K562 (cell line): ENCODE measurements around the gene ZNF154. TPM values are rescaled to one million over a fixed set of nuclear protein-coding genes. Genes with fewer than 3 reads are reported as not detected.

Experiments used
- ATAC-seq: fragments of 200-7000 bp; cut with Tn5 transposase; 3 replicates; pipeline ENCODE4 v1.9.1; 2020; ENCODE audit warnings: moderate library complexity
- BruUV-seq: library from RNA; stranded (reverse); fragments of 400-500 nt; replicated peaks from 2 replicates; lab custom pipeline; 2021; lab: Mats Ljungman, UMichigan
- CTCF ChIA-PET: fragments of 300-600 bp; formaldehyde crosslinking; extraction: SDS; loops from one replicate; lab custom pipeline; 2021; ENCODE audit warnings: low intra/inter-chr PET ratio; lab: Yijun Ruan, JAX
- POLR2A ChIA-PET: fragments of 300-600, 350-650 bp; sonication (Branson Sonifier 250); formaldehyde crosslinking; extraction: SDS; loops from one replicate; lab custom pipeline; 2021; ENCODE audit warnings: antibody characterized with exemption, inconsistent platforms; lab: Yijun Ruan, JAX
- DNase-seq, 4 experiments: peaks; one replicate each; pipeline versions ENCODE4 v3.0.0 to v3.0.0-alpha.2; 2011 to 2018; ENCODE audit warnings: low spot score in 3 of 4, mixed read lengths in 3 of 4; ENCODE audit errors: extremely low read depth in 1 of 4
- FAIRE-seq: peaks from 2 replicates; lab custom pipeline; 2011; peaks lifted over from hg19 to GRCh38; lab: Jason Lieb, UNC
- H2AFZ ChIP-seq: 2 replicates; pipeline ENCODE4 v1.6.0; 2011; ENCODE audit warnings: low read depth, low read length, control low read depth, inconsistent platforms
- H3K27ac ChIP-seq: fragments of 200-600 bp; 3 replicates; pipeline ENCODE4 v1.8.0; 2011; ENCODE audit warnings: low read depth, mild to moderate bottlenecking, control low read depth, inconsistent platforms, low read length, moderate library complexity, mixed read lengths; ENCODE audit errors: extremely low read depth
- H3K27me3 ChIP-seq, 2 experiments: fragments of 300-600 bp in 1 of 2; 2 replicates in 1 of 2; 3 replicates in 1 of 2; pipeline versions ENCODE4 v1.6.0 to v1.8.0; 2011; ENCODE audit warnings: inconsistent platforms in 2 of 2, low read length in 2 of 2, mild to moderate bottlenecking in 1 of 2, mixed read lengths in 1 of 2, moderate library complexity in 1 of 2; ENCODE audit not compliant: control insufficient read depth in 2 of 2, insufficient read depth in 2 of 2
- H3K36me3 ChIP-seq: fragments of 300-600 bp; 3 replicates; pipeline ENCODE4 v1.8.0; 2011; ENCODE audit warnings: mild to moderate bottlenecking, low read length, inconsistent platforms; ENCODE audit not compliant: control insufficient read depth, insufficient read depth
- H3K4me1 ChIP-seq, 2 experiments: fragments of 200-600 bp in 1 of 2; replicated peaks in 1 of 2; 2 replicates in 1 of 2; 3 replicates in 1 of 2; pipeline versions ENCODE4 v1.5.1 to v1.8.0; 2011; ENCODE audit warnings: inconsistent platforms in 2 of 2, low read length in 2 of 2, mild to moderate bottlenecking in 1 of 2, mixed read lengths in 1 of 2, moderate library complexity in 1 of 2; ENCODE audit not compliant: control insufficient read depth in 2 of 2, insufficient read depth in 2 of 2
- H3K4me2 ChIP-seq: 2 replicates; pipeline ENCODE4 v1.6.1; 2011; ENCODE audit warnings: low read length, control low read depth, inconsistent platforms, mixed read lengths; ENCODE audit not compliant: insufficient read depth
- H3K4me3 ChIP-seq: fragments of 200-600 bp; sonication (generic), shearing (Covaris generic); 2 replicates; pipeline ENCODE4 v1.5.1; 2016; ENCODE audit warnings: control low read depth, inconsistent platforms
- H3K79me2 ChIP-seq: fragments of 200-600 bp; 3 replicates; pipeline ENCODE4 v1.8.0; 2011; ENCODE audit warnings: low read length, inconsistent platforms; ENCODE audit not compliant: control insufficient read depth, insufficient read depth
- H3K9ac ChIP-seq, 2 experiments: 2 replicates each; pipeline versions ENCODE4 v1.6.0 to v1.6.1; 2011; ENCODE audit warnings: low read depth in 2 of 2, low read length in 2 of 2, control low read depth in 1 of 2, inconsistent platforms in 1 of 2, mild to moderate bottlenecking in 1 of 2, mixed read lengths in 1 of 2; ENCODE audit not compliant: insufficient read depth in 1 of 2
- H3K9me1 ChIP-seq: one replicate; pipeline ENCODE4 v1.6.0; 2011; ENCODE audit warnings: inconsistent platforms, mild to moderate bottlenecking, low read length, moderate library complexity; ENCODE audit not compliant: control insufficient read depth, insufficient read depth
- H3K9me3 ChIP-seq: replicated peaks from 2 replicates; pipeline ENCODE4 v1.5.1; 2011; ENCODE audit warnings: low read depth, low read length, inconsistent platforms; ENCODE audit not compliant: control insufficient read depth, insufficient read depth
- H4K20me1 ChIP-seq: replicated peaks from 2 replicates; pipeline ENCODE4 v1.6.1; 2011; ENCODE audit warnings: low read length, inconsistent platforms, mixed read lengths; ENCODE audit not compliant: control insufficient read depth, insufficient read depth
- ARHGAP35 ChIP-seq: fragments of 450-650 bp; IDR thresholded peaks from 2 replicates; pipeline ENCODE4 v1.6.1; 2018; ENCODE audit not compliant: partially characterized antibody
- C11orf30 ChIP-seq: fragments of 450-650 bp; IDR thresholded peaks from 2 replicates; pipeline ENCODE4 v1.6.1; 2016; ENCODE audit warnings: low read depth, mild to moderate bottlenecking
- DACH1 ChIP-seq: fragments of 450-650 bp; IDR thresholded peaks from 2 replicates; pipeline ENCODE4 v1.6.1; 2018; ENCODE audit not compliant: partially characterized antibody
- HMG20B ChIP-seq: fragments of 250-450 bp; sonication (Bioruptor Pico); IDR thresholded peaks from 2 replicates; pipeline ENCODE4 v1.5.0; 2021; ENCODE audit warnings: mild to moderate bottlenecking
- MAFF ChIP-seq: IDR thresholded peaks from 2 replicates; pipeline ENCODE4 v1.6.1; 2012; ENCODE audit warnings: low read length, improper control_type of control experiment
- MAFG ChIP-seq: fragments of 450-650 bp; conservative IDR thresholded peaks from 2 replicates; pipeline ENCODE4 v1.6.1; 2016; ENCODE audit warnings: missing genetic modification characterization, missing compliant biosample characterization
- MGA ChIP-seq: fragments of 450-650 bp; IDR thresholded peaks from 2 replicates; pipeline ENCODE4 v1.6.1; 2016; ENCODE audit warnings: mild to moderate bottlenecking, moderate library complexity
- NBN ChIP-seq: fragments of 450-650 bp; IDR thresholded peaks from 2 replicates; pipeline ENCODE4 v1.6.1; 2016; ENCODE audit warnings: low read depth, mild to moderate bottlenecking
- YY1 ChIP-seq, 3 experiments: IDR thresholded peaks; 2 replicates each; pipeline ENCODE4 v1.6.1; 2011; ENCODE audit warnings: low read length in 2 of 3, mild to moderate bottlenecking in 2 of 3, moderate library complexity in 2 of 3, borderline replicate concordance in 1 of 3, control low read depth in 1 of 3, low read depth in 1 of 3; ENCODE audit not compliant: insufficient read depth in 3 of 3, insufficient replicate concordance in 2 of 3, control insufficient read depth in 1 of 3, insufficient read length in 1 of 3; ENCODE audit errors: extremely low read depth in 1 of 3
- ZBTB1 ChIP-seq: sonication (generic); formaldehyde crosslinking; IDR thresholded peaks from 2 replicates; pipeline ENCODE4 v1.8.1; 2023; ENCODE audit warnings: missing genetic modification reagents, low read depth, mild to moderate bottlenecking, borderline replicate concordance
- ZNF274 ChIP-seq: IDR thresholded peaks from 2 replicates; pipeline ENCODE4 v1.6.1; 2011; ENCODE audit warnings: low read depth, mild to moderate bottlenecking, low read length, moderate library complexity, borderline replicate concordance
- ZNF3 ChIP-seq: fragments of 250-450 bp; sonication (Bioruptor Pico); IDR thresholded peaks from 2 replicates; pipeline ENCODE4 v1.5.0; 2021; ENCODE audit warnings: mild to moderate bottlenecking, moderate library complexity
- ZNF316 ChIP-seq: fragments of 450-650 bp; IDR thresholded peaks from 2 replicates; pipeline ENCODE4 v1.6.1; 2016
- WGBS: fragments of 100-300 bp; shearing (Covaris generic); methylation state at CpG from one replicate; pipeline ENCODE4 v1.1.6; 2016; ENCODE audit warnings: low coverage, mixed read lengths; ENCODE audit not compliant: insufficient coverage; ENCODE audit errors: missing lambda C conversion rate; 5-methylcytosine and 5-hydroxymethylcytosine counted together
- in situ Hi-C: fragments of 300-500 bp; cut with MboI; formaldehyde crosslinking; loops from 4 replicates; pipeline ENCODE4 v1.15.0; 2018; ENCODE audit warnings: inconsistent platforms, mixed read lengths
- intact Hi-C: fragments of 100-400 bp; cut with micrococcal nuclease; formaldehyde crosslinking; loops from 2 replicates; pipeline ENCODE4 v1.14.2; 2022
- polyA plus RNA-seq, 8 experiments: library from polyadenylated mRNA; depleted of rRNA in 4 of 8; stranded (reverse) in 5 of 8; unstranded in 3 of 8; fragments of >200 nt; fragmentation: Nextera tagmentation in 2 of 8; fragmentation: Illumina TruSeq in 1 of 8; extraction: Ambion mirVana in 2 of 8; extraction: Trizol in 1 of 8; gene quantifications; 2 replicates each; pipeline versions ENCODE4 v1.2.1 to v1.2.3, GENCODE V29; 2011 to 2014; ENCODE audit warnings: inconsistent platforms in 1 of 8, missing spikeins in 1 of 8
- total RNA-seq, 7 experiments: library from RNA; depleted of rRNA in 6 of 7; stranded (reverse); fragments of >200 nt in 6 of 7; fragmentation: Illumina TruSeq in 2 of 7; extraction: Trizol in 2 of 7; gene quantifications; 2 replicates each; pipeline versions ENCODE4 v1.2.1 to v1.2.3, GENCODE V29; 2011 to 2021; ENCODE audit warnings: low replicate concordance in 1 of 7

ZNF154 gene
- total and polyA plus RNA-seq, 9 of the 15 experiments (the other 6 are each of a cell fraction or from before 2014, with no cell fraction given) = 0.06 to 0.11 (median 0.07) TPM; not detected in 6

GRCh38 chr19:57757941-57758340 is 48.9 kb upstream of the ZNF154 start:
- Histone ChIP-seq H3K9me1 (no peaks in the 10 kb centered on the region), H4K20me1 (no peaks in the 10 kb centered on the region), H3K9ac (no peak overlapping the region), H3K4me2 (no peak overlapping the region), H3K79me2 (no peaks in the 10 kb centered on the region), H3K27me3 (no peaks in the 10 kb centered on the region), H3K36me3 (peaks cover 46% of the 10 kb centered on the region), H3K4me3 (no peak overlapping the region), H3K27ac (no peak overlapping the region), H3K9me3 (peaks cover 31% of the 10 kb centered on the region), H3K4me1 (no peaks in the 10 kb centered on the region), H2AFZ (no peak overlapping the region)
- BruUV-seq = no TSS peak
- intact Hi-C loops (no loop called here), in situ Hi-C loops (no loop called here)
- FAIRE-seq (no peak), DNase-seq (no peak), ATAC-seq (no peak)
- 81% methylated on average over 2 of the region's 2 CpGs for WGBS
- CTCF ChIA-PET = no interaction called here
- POLR2A ChIA-PET = interaction anchor here (1.0 kb wide), 1 partner anchor 12 kb away, joined by 5 read pairs; the partner anchor contains the start of gene ZNF586
- TF ChIP-seq ZNF3 (CRISPR knock-in tag) (no peak), ZBTB1 (CRISPR knock-in tag) (no peak), MAFG (tag) (peak; percentile 37; the same call in 1 of the 2 replicates), DACH1 (no peak), MGA (no peak), HMG20B (CRISPR knock-in tag) (no peak), ZNF316 (peak; percentile 69), NBN (no peak), MAFF (peak; percentile 4; the same call in 1 of the 2 replicates), YY1 (IDR thresholded peaks at IDR 0.05; ENCODE audit: borderline replicate concordance in 1 of 3, control insufficient read depth in 1 of 3, extremely low read depth in 1 of 3, insufficient read depth in 3 of 3, insufficient read length in 1 of 3, insufficient replicate concordance in 2 of 3, low read depth in 1 of 3, low read length in 2 of 3) (no peak), ZNF274 (no peak), ARHGAP35 (no peak), C11orf30 (peak; percentile 33; the same call in 1 of the 2 replicates)
